Measurements from ENCODE around the gene SLC16A2. TPM values are rescaled to one million over a fixed set of nuclear protein-coding genes. Genes with fewer than 3 reads are reported as not detected.
"Not testable (repeated sequence)": the region's sequence is repeated elsewhere in the genome, so short reads cannot be mapped to it uniquely, and the experiment has no call there.

The SLC16A2 gene
- polyA plus RNA-seq, 1 experiment: 61.6 TPM

GRCh38 chrX:74458736-74459135 is 37.4 kb downstream of the SLC16A2 start:
- Histone ChIP-seq H3K4me3 (ENCODE audit: low read depth, low read length) (no peak overlapping the region), H3K27me3 (ENCODE audit: control insufficient read depth, insufficient read depth, low read length) (no peaks in the 10 kb centered on the region), H3K36me3 (ENCODE audit: control insufficient read depth, insufficient read depth, low read length) (no peaks in the 10 kb centered on the region)
- no peak for TF ChIP-seq CTCF (IDR thresholded peaks at IDR 0.05; ENCODE audit: insufficient read depth, low read depth, low read length)
- POLR2A ChIA-PET: no interaction called here
- peak; percentile 42 for DNase-seq (ENCODE audit: low read depth)
- CTCF ChIA-PET: interaction anchor here (0.6 to 1.9 kb wide), 2 partner anchors 52 to 76 kb away, joined by 3 to 4 read pairs; no protein-coding TSS in a partner anchor

GRCh38 chrX:74461384-74461783 is 40.1 kb downstream of the SLC16A2 start:
- ChIA-PET CTCF (interaction anchor here (0.7 to 1.5 kb wide), 3 partner anchors 35 to 78 kb away, joined by 3 to 5 read pairs (median 3); no protein-coding TSS in a partner anchor), POLR2A (no interaction called here)
- Histone ChIP-seq H3K36me3 (ENCODE audit: control insufficient read depth, insufficient read depth, low read length) (no peaks in the 10 kb centered on the region), H3K27me3 (ENCODE audit: control insufficient read depth, insufficient read depth, low read length) (no peaks in the 10 kb centered on the region), H3K4me3 (ENCODE audit: low read depth, low read length) (no peak overlapping the region)
- no peak for DNase-seq (ENCODE audit: low read depth)
- TF ChIP-seq CTCF (IDR thresholded peaks at IDR 0.05; ENCODE audit: insufficient read depth, low read depth, low read length): no peak

- ChIA-PET POLR2A (interaction anchor here (0.7 kb wide), 1 partner anchor 18 kb away, joined by 3 read pairs; no protein-coding TSS in a partner anchor), CTCF (no interaction called here)
- no peak for TF ChIP-seq CTCF (IDR thresholded peaks at IDR 0.05; ENCODE audit: insufficient read depth, low read depth, low read length)
- no peak overlapping the region for H3K4me3 ChIP-seq (ENCODE audit: low read depth, low read length)
- no peaks in the 10 kb centered on the region for H3K36me3 ChIP-seq (ENCODE audit: control insufficient read depth, insufficient read depth, low read length)
- H3K27me3 ChIP-seq (ENCODE audit: control insufficient read depth, insufficient read depth, low read length): no peaks in the 10 kb centered on the region
- no peak for DNase-seq (ENCODE audit: low read depth)
Measured at GRCh38 chrX:74464722-74465121, 43.4 kb downstream of the SLC16A2 start.

- H3K27me3 ChIP-seq (ENCODE audit: control insufficient read depth, insufficient read depth, low read length): no peaks in the 10 kb centered on the region
- POLR2A ChIA-PET: no interaction called here
- no peak for DNase-seq (ENCODE audit: low read depth)
- TF ChIP-seq CTCF (IDR thresholded peaks at IDR 0.05; ENCODE audit: insufficient read depth, low read depth, low read length): peak; percentile 36
- H3K36me3 ChIP-seq (ENCODE audit: control insufficient read depth, insufficient read depth, low read length): no peaks in the 10 kb centered on the region
- CTCF ChIA-PET: no interaction called here
- no peak overlapping the region for H3K4me3 ChIP-seq (ENCODE audit: low read depth, low read length)
Measured at GRCh38 chrX:74465424-74465823, 44.1 kb downstream of the SLC16A2 start.

- TF ChIP-seq CTCF (IDR thresholded peaks at IDR 0.05; ENCODE audit: insufficient read depth, low read depth, low read length): no peak
- no peaks in the 10 kb centered on the region for H3K36me3 ChIP-seq (ENCODE audit: control insufficient read depth, insufficient read depth, low read length)
- no peaks in the 10 kb centered on the region for H3K27me3 ChIP-seq (ENCODE audit: control insufficient read depth, insufficient read depth, low read length)
- no peak for DNase-seq (ENCODE audit: low read depth)
- no peak overlapping the region for H3K4me3 ChIP-seq (ENCODE audit: low read depth, low read length)
- ChIA-PET CTCF (no interaction called here), POLR2A (no interaction called here)
Measured at GRCh38 chrX:74467656-74468055, 46.4 kb downstream of the SLC16A2 start.

GRCh38 chrX:74473116-74473515 is 51.8 kb downstream of the SLC16A2 start:
- H3K36me3 ChIP-seq (ENCODE audit: control insufficient read depth, insufficient read depth, low read length); CTCF ChIA-PET; DNase-seq (ENCODE audit: low read depth); H3K27me3 ChIP-seq (ENCODE audit: control insufficient read depth, insufficient read depth, low read length); H3K4me3 ChIP-seq (ENCODE audit: low read depth, low read length); POLR2A ChIA-PET: not testable (repeated sequence)
